Measurements from ENCODE around the gene GNAQ.
A peak's percentile ranks its signal among the peaks of the same experiment; 100 is the strongest.

Gene GNAQ

DNA sequence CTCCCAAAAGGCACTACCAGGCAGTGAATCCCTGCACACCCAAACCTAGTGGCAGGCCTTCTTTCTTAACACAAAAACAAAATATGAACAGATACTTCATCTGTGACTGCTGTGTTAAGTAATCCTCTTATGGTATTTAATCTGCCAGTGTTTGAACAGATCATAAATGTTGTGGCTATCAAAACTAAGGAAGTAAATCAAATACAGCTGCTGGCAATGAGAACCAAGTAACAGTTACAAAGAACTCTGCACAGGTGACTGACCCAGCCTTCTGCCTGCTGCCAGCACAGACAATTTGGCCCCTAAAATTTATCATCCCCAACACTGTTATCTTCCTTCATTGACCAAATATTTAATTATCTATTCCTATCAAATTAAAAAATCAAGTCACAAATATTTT, 78.0 kb downstream of the GNAQ start:
- Mint-ChIP-seq H3K36me3 (ENCODE audit: low read depth) (no peaks in the 10 kb centered on the region), H3K27ac (peak overlapping the region; percentile 25), H3K4me1 (peaks cover 58% of the 10 kb centered on the region), H3K27me3 (ENCODE audit: low read depth, poor library complexity) (no peaks in the 10 kb centered on the region), H3K9me3 (no peaks in the 10 kb centered on the region), H3K4me3 (no peak overlapping the region)
- no peak for DNase-seq
- TF ChIP-seq, protein P1, sequence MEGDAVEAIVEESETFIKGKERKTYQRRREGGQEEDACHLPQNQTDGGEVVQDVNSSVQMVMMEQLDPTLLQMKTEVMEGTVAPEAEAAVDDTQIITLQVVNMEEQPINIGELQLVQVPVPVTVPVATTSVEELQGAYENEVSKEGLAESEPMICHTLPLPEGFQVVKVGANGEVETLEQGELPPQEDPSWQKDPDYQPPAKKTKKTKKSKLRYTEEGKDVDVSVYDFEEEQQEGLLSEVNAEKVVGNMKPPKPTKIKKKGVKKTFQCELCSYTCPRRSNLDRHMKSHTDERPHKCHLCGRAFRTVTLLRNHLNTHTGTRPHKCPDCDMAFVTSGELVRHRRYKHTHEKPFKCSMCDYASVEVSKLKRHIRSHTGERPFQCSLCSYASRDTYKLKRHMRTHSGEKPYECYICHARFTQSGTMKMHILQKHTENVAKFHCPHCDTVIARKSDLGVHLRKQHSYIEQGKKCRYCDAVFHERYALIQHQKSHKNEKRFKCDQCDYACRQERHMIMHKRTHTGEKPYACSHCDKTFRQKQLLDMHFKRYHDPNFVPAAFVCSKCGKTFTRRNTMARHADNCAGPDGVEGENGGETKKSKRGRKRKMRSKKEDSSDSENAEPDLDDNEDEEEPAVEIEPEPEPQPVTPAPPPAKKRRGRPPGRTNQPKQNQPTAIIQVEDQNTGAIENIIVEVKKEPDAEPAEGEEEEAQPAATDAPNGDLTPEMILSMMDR (IDR thresholded peaks at IDR 0.05) = no peak

DNA sequence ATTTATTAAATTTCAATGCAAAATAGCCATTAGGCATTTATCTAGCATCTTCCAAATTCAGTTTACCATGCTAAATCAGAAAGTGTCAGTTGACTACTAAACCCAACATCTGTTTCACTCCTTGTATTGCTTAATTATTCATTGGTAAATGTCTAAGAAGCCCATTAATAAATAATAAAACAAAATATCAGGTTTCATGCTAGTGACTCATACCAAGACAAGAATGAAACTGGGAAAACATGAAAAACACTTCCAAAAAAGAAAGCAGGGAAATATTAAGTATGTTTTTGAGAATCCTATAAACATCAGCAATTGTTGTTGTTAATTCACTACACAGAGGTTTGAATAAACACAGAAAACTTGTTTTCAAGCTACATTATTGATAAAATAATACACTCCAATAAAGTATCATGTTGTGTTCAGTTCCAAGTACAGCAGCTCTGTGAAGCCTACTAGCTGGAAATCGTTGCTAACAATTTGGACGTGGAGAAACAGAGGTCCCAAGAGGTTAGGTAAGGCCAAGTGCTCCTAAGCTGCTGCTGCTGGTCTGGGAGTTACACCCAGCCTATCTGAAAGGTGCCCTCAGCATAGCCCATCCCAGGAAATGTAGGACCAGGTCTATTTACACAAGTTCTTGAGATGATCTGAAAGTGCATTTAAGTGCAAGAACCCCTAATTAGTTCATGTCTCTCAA, 78.8 kb downstream of the GNAQ start:
- H3K27me3 Mint-ChIP-seq (ENCODE audit: low read depth, poor library complexity) = no peaks in the 10 kb centered on the region
- H3K27ac Mint-ChIP-seq = no peak overlapping the region
- DNase-seq = no peak
- no peak overlapping the region for H3K4me3 Mint-ChIP-seq
- no peaks in the 10 kb centered on the region for H3K36me3 Mint-ChIP-seq (ENCODE audit: low read depth)
- TF ChIP-seq, protein P1 (IDR thresholded peaks at IDR 0.05) = no peak
- no peaks in the 10 kb centered on the region for H3K9me3 Mint-ChIP-seq
- H3K4me1 Mint-ChIP-seq = peaks cover 60% of the 10 kb centered on the region

DNA sequence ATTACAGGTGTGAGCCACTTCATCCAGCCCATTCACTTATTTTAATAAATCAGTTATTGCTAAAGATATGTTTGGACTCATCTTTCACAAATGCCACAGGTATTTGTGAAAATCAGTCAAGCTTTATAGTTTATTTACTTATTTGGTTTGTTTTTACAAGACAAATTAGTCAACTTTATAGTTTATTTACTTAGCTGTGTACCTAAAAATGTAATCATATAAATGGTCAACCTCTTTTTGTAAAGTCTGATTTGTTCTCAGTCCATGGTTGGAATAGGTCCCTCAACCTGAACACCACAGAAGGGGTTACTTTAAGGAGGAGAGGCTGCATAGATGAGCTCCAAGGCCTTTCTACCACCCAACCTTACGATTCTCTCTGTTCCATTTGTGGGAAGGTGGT, 80.2 kb downstream of the GNAQ start:
- H3K27ac Mint-ChIP-seq = no peak overlapping the region
- no peaks in the 10 kb centered on the region for H3K9me3 Mint-ChIP-seq
- H3K4me1 Mint-ChIP-seq = peaks cover 58% of the 10 kb centered on the region

DNA sequence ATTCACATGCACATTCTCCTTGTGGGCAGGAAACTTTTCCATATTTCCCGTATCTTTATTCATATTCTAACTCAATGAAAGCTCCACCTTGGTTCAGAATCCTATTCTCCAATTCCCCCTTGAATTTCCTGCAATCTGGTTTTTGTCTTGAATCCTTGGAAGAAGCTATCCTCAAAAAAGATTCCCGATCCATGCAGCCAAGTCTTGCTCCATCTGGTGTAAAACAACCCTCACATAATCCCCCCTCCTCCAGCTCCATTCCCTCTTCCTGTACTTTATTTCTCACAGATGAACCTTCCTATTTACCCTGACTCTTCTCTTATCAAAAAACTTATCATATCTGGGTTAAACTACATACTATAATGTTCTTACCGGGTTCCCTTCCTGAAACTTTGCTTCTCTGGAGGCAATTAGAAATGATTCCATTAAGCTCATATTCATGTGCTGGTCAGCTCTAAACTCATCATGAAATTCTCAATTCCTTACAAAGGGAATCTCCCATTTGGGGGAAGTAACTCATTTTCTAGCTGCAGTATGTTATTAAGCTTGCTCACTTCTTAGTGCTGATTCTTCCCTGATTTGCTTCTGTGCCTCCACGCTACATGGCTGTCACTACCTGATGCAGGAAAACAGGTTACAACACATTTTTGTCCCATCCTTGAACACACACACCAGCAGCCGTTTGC, 81.7 kb downstream of the GNAQ start:
- H3K4me1 Mint-ChIP-seq = peaks cover 69% of the 10 kb centered on the region
- H3K9me3 Mint-ChIP-seq = no peaks in the 10 kb centered on the region
- H3K27ac Mint-ChIP-seq = peak overlapping the region; percentile 1

More for the DNA sequence above, 80.2 kb downstream of the GNAQ start:
- no peaks in the 10 kb centered on the region for H3K27me3 Mint-ChIP-seq (ENCODE audit: low read depth, poor library complexity)
- H3K36me3 Mint-ChIP-seq (ENCODE audit: low read depth) = no peaks in the 10 kb centered on the region
- TF ChIP-seq, protein P1 (IDR thresholded peaks at IDR 0.05) = no peak
- DNase-seq = no peak
- no peak overlapping the region for H3K4me3 Mint-ChIP-seq

DNA sequence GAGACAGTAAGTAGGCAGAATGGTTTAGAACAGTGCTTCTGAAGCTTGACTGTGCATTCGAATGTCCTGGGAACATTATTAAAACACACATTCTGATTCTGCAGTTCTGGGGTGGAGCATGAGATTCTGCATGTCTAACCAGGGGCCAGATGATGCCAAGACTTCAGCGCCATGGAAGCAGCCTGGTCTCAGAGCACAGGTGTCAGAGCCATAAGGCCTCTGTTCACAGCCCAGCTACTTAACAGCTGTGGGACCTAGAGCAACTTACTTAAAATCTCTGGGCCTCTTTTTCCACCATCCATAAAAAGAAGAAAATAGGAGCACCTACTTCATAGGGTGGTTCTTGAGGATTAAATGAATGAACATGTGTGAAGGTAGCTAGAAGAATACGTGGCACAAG, 84.0 kb downstream of the GNAQ start:
- no peaks in the 10 kb centered on the region for H3K36me3 Mint-ChIP-seq (ENCODE audit: low read depth)
- no peak overlapping the region for H3K4me3 Mint-ChIP-seq
- peaks cover 56% of the 10 kb centered on the region for H3K4me1 Mint-ChIP-seq
- H3K27ac Mint-ChIP-seq = no peak overlapping the region
- no peaks in the 10 kb centered on the region for H3K9me3 Mint-ChIP-seq
- DNase-seq = no peak
- no peaks in the 10 kb centered on the region for H3K27me3 Mint-ChIP-seq (ENCODE audit: low read depth, poor library complexity)
- TF ChIP-seq, protein P1 (IDR thresholded peaks at IDR 0.05) = no peak

More for the DNA sequence above, 81.7 kb downstream of the GNAQ start:
- H3K4me3 Mint-ChIP-seq = no peak overlapping the region
- TF ChIP-seq, protein P1 (IDR thresholded peaks at IDR 0.05) = no peak
- H3K27me3 Mint-ChIP-seq (ENCODE audit: low read depth, poor library complexity) = no peaks in the 10 kb centered on the region
- H3K36me3 Mint-ChIP-seq (ENCODE audit: low read depth) = no peaks in the 10 kb centered on the region
- no peak for DNase-seq
